ENCODE data around the gene MSANTD3. TPM values are rescaled to one million over a fixed set of nuclear protein-coding genes. Genes with fewer than 3 reads are reported as not detected.

Gene MSANTD3
- total and polyA plus RNA-seq, 9 of the 15 experiments (the other 6 are each of a cell fraction or from before 2014, with no cell fraction given) = 9.4 to 28.7 (median 22.3) TPM

GRCh38 chr9:100465274-100465673 lies 38.3 kb downstream of the MSANTD3 start (continued):
- TF ChIP-seq ZNF280A (IDR thresholded peaks at IDR 0.05; ENCODE audit: low read depth, partially characterized antibody) (no peak), HMG20B (CRISPR knock-in tag; IDR thresholded peaks at IDR 0.05) (no peak), RBM15 (IDR thresholded peaks at IDR 0.05; ENCODE audit: insufficient read depth, low read length) (no peak), ILK (tag; IDR thresholded peaks at IDR 0.05; ENCODE audit: borderline replicate concordance, low read depth) (no peak), SRF (CRISPR knock-in tag; IDR thresholded peaks at IDR 0.05) (no peak), KDM1A (IDR thresholded peaks at IDR 0.05) (no peak)
- TF ChIP-seq, protein P1, sequence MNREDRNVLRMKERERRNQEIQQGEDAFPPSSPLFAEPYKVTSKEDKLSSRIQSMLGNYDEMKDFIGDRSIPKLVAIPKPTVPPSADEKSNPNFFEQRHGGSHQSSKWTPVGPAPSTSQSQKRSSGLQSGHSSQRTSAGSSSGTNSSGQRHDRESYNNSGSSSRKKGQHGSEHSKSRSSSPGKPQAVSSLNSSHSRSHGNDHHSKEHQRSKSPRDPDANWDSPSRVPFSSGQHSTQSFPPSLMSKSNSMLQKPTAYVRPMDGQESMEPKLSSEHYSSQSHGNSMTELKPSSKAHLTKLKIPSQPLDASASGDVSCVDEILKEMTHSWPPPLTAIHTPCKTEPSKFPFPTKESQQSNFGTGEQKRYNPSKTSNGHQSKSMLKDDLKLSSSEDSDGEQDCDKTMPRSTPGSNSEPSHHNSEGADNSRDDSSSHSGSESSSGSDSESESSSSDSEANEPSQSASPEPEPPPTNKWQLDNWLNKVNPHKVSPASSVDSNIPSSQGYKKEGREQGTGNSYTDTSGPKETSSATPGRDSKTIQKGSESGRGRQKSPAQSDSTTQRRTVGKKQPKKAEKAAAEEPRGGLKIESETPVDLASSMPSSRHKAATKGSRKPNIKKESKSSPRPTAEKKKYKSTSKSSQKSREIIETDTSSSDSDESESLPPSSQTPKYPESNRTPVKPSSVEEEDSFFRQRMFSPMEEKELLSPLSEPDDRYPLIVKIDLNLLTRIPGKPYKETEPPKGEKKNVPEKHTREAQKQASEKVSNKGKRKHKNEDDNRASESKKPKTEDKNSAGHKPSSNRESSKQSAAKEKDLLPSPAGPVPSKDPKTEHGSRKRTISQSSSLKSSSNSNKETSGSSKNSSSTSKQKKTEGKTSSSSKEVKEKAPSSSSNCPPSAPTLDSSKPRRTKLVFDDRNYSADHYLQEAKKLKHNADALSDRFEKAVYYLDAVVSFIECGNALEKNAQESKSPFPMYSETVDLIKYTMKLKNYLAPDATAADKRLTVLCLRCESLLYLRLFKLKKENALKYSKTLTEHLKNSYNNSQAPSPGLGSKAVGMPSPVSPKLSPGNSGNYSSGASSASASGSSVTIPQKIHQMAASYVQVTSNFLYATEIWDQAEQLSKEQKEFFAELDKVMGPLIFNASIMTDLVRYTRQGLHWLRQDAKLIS (CRISPR knock-in tag; IDR thresholded peaks at IDR 0.05) = no peak
- TF ChIP-seq, protein P2, sequence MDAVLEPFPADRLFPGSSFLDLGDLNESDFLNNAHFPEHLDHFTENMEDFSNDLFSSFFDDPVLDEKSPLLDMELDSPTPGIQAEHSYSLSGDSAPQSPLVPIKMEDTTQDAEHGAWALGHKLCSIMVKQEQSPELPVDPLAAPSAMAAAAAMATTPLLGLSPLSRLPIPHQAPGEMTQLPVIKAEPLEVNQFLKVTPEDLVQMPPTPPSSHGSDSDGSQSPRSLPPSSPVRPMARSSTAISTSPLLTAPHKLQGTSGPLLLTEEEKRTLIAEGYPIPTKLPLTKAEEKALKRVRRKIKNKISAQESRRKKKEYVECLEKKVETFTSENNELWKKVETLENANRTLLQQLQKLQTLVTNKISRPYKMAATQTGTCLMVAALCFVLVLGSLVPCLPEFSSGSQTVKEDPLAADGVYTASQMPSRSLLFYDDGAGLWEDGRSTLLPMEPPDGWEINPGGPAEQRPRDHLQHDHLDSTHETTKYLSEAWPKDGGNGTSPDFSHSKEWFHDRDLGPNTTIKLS (IDR thresholded peaks at IDR 0.05; ENCODE audit: borderline replicate concordance, low read depth) = no peak

Measured in K562 (cell line).